ENCODE results near the gene FOXQ1.
"Not testable (repeated sequence)": the region's sequence is repeated elsewhere in the genome, so short reads cannot be mapped to it uniquely, and the experiment has no call there.

Gene FOXQ1

GRCh38 chr6:1324936-1325335 lies 13.0 kb downstream of the FOXQ1 start:
- no peak for DNase-seq

- no peak for DNase-seq
These were observed 13.8 kb downstream of the FOXQ1 start for GRCh38 chr6:1325461-1326309.

GRCh38 chr6:1326535-1327121 lies 14.7 kb downstream of the FOXQ1 start:
- DNase-seq: no peak

- no peak for DNase-seq
These were observed 15.7 kb downstream of the FOXQ1 start for GRCh38 chr6:1327630-1328029.

GRCh38 chr6:1328129-1328800 lies 16.4 kb downstream of the FOXQ1 start:
- DNase-seq: no peak

- no peak for DNase-seq
These were observed 17.8 kb downstream of the FOXQ1 start for GRCh38 chr6:1329708-1330107.

GRCh38 chr6:1334684-1335083 lies 22.8 kb downstream of the FOXQ1 start:
- no peak for DNase-seq

GRCh38 chr6:1335367-1336037 lies 23.6 kb downstream of the FOXQ1 start:
- DNase-seq: no peak

- DNase-seq: no peak
These were observed 24.4 kb downstream of the FOXQ1 start for GRCh38 chr6:1336246-1336843.

GRCh38 chr6:1337791-1338190 lies 25.9 kb downstream of the FOXQ1 start:
- no peak for DNase-seq

GRCh38 chr6:1346101-1346500 lies 34.2 kb downstream of the FOXQ1 start:
- DNase-seq: no peak

- DNase-seq: no peak
These were observed 34.7 kb downstream of the FOXQ1 start for GRCh38 chr6:1346558-1347091.

GRCh38 chr6:1347161-1347560 lies 35.3 kb downstream of the FOXQ1 start:
- DNase-seq: no peak

- no peak for DNase-seq
These were observed 36.8 kb downstream of the FOXQ1 start for GRCh38 chr6:1348675-1349074.

GRCh38 chr6:1349655-1350054 lies 37.8 kb downstream of the FOXQ1 start:
- DNase-seq: no peak

GRCh38 chr6:1351381-1352008 lies 39.6 kb downstream of the FOXQ1 start:
- no peak for DNase-seq

GRCh38 chr6:1355068-1355467 lies 43.2 kb downstream of the FOXQ1 start:
- DNase-seq: not testable (repeated sequence)

GRCh38 chr6:1361717-1362116 lies 49.8 kb downstream of the FOXQ1 start:
- not testable (repeated sequence) for DNase-seq

GRCh38 chr6:1362643-1363042 lies 50.7 kb downstream of the FOXQ1 start:
- no peak for DNase-seq

GRCh38 chr6:1363298-1363697 lies 51.4 kb downstream of the FOXQ1 start:
- no peak for DNase-seq

GRCh38 chr6:1363729-1364572 lies 52.1 kb downstream of the FOXQ1 start:
- DNase-seq: no peak
